ENCODE measurements around the gene CDH13. TPM values are rescaled to one million over a fixed set of nuclear protein-coding genes. Genes with fewer than 3 reads are reported as not detected.

The CDH13 gene
- total and polyA plus RNA-seq, 10 of the 15 experiments (the other 5 are each of a cell fraction or from before 2014, with no cell fraction given), result under 0.01 to 0.05 TPM; not detected in 8

DNA sequence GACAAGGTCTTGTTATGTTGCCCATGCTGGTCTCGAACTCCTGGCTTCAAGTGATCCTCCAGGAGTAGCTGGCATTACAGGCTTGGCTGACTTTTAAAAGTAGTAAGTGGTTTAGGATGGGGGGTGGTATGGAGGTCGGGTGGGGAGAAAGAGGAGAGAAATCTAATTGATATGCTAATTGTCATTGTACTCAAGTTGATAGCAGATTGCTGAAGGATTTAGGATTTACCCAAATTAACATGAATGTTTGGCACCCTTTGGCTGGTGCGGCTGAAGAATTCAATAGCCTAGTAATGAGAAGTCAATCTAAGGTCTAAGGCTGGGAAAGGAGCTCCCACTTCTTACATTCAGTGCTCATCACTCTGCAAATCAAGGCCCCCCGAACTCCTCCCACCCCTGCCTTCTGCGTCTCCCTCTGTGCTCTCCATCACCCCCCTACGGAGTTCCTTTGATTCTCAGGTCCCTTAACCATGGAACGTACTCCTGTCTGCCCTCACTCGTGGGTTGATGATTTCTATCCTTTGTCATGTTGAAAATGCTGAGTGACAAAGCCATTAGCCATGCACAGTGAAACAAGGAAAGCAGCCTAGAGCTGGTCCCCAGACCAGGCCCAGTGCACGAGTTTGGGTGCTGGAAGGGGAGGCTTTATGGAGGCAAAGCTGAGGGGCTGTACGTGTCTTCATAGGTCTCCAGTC is 17.3 kb downstream of the CDH13 start (continued):
- no peak for TF ChIP-seq ATF7 (IDR thresholded peaks at IDR 0.05; ENCODE audit: low read depth)
- TF ChIP-seq, protein P1, sequence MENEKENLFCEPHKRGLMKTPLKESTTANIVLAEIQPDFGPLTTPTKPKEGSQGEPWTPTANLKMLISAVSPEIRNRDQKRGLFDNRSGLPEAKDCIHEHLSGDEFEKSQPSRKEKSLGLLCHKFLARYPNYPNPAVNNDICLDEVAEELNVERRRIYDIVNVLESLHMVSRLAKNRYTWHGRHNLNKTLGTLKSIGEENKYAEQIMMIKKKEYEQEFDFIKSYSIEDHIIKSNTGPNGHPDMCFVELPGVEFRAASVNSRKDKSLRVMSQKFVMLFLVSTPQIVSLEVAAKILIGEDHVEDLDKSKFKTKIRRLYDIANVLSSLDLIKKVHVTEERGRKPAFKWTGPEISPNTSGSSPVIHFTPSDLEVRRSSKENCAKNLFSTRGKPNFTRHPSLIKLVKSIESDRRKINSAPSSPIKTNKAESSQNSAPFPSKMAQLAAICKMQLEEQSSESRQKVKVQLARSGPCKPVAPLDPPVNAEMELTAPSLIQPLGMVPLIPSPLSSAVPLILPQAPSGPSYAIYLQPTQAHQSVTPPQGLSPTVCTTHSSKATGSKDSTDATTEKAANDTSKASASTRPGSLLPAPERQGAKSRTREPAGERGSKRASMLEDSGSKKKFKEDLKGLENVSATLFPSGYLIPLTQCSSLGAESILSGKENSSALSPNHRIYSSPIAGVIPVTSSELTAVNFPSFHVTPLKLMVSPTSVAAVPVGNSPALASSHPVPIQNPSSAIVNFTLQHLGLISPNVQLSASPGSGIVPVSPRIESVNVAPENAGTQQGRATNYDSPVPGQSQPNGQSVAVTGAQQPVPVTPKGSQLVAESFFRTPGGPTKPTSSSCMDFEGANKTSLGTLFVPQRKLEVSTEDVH (IDR thresholded peaks at IDR 0.05; ENCODE audit: low read depth, partially characterized antibody), result no peak
- no peak for TF ChIP-seq NFYA (IDR thresholded peaks at IDR 0.05; ENCODE audit: borderline replicate concordance, low read depth, low read length)
- TF ChIP-seq, protein P2, sequence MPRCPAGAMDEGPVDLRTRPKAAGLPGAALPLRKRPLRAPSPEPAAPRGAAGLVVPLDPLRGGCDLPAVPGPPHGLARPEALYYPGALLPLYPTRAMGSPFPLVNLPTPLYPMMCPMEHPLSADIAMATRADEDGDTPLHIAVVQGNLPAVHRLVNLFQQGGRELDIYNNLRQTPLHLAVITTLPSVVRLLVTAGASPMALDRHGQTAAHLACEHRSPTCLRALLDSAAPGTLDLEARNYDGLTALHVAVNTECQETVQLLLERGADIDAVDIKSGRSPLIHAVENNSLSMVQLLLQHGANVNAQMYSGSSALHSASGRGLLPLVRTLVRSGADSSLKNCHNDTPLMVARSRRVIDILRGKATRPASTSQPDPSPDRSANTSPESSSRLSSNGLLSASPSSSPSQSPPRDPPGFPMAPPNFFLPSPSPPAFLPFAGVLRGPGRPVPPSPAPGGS (IDR thresholded peaks at IDR 0.05; ENCODE audit: borderline replicate concordance, insufficient read depth, low read depth, low read length, poor library complexity, severe bottlenecking), result no peak
- no peak for TF ChIP-seq ZNF384 (IDR thresholded peaks at IDR 0.05; ENCODE audit: borderline replicate concordance, low read depth, low read length)
- TF ChIP-seq CREB1 (IDR thresholded peaks at IDR 0.05; ENCODE audit: low read depth), result no peak
- no peak for TF ChIP-seq HDGF (IDR thresholded peaks at IDR 0.05)
- no peak for TF ChIP-seq MTA3 (IDR thresholded peaks at IDR 0.05; ENCODE audit: borderline replicate concordance, low read length)
- no peak for TF ChIP-seq RB1 (IDR thresholded peaks at IDR 0.05; ENCODE audit: borderline replicate concordance)
